HG03439 (cell line): Measurements from ENCODE around the gene RAI14.
"Not testable (repeated sequence)": the region's sequence is repeated elsewhere in the genome, so short reads cannot be mapped to it uniquely, and the experiment has no call there.

Source experiments
- ATAC-seq: cut with Tn5 transposase; IDR thresholded peaks from one replicate; pipeline ENCODE4 v1.9.1; 2021; ENCODE audit warnings: mild to moderate bottlenecking, moderate library complexity; ENCODE audit not compliant: unreplicated experiment

The RAI14 gene

GRCh38 chr5:34724741-34725140, 68.6 kb downstream of the RAI14 start:
- no peak for ATAC-seq

GRCh38 chr5:34727166-34727749, 71.1 kb downstream of the RAI14 start:
- ATAC-seq: not testable (repeated sequence)

- ATAC-seq: no peak
Measured at GRCh38 chr5:34728236-34728635, 72.1 kb downstream of the RAI14 start.

- ATAC-seq: no peak
Measured at GRCh38 chr5:34731435-34732232, 75.5 kb downstream of the RAI14 start.

- no peak for ATAC-seq
Measured at GRCh38 chr5:34734326-34734725, 78.2 kb downstream of the RAI14 start.

GRCh38 chr5:34735491-34736426, 79.6 kb downstream of the RAI14 start:
- ATAC-seq: no peak

- no peak for ATAC-seq
Measured at GRCh38 chr5:34736445-34737115, 80.5 kb downstream of the RAI14 start.

- no peak for ATAC-seq
Measured at GRCh38 chr5:34737731-34738130, 81.6 kb downstream of the RAI14 start.

- no peak for ATAC-seq
Measured at GRCh38 chr5:34738381-34738780, 82.3 kb downstream of the RAI14 start.

- no peak for ATAC-seq
Measured at GRCh38 chr5:34740389-34740806, 84.3 kb downstream of the RAI14 start.

- no peak for ATAC-seq
Measured at GRCh38 chr5:34742061-34742460, 85.9 kb downstream of the RAI14 start.

GRCh38 chr5:34743878-34744277, 87.8 kb downstream of the RAI14 start:
- no peak for ATAC-seq

- ATAC-seq: no peak
Measured at GRCh38 chr5:34748431-34748830, 92.3 kb downstream of the RAI14 start.

GRCh38 chr5:34749431-34749873, 93.3 kb downstream of the RAI14 start:
- no peak for ATAC-seq

GRCh38 chr5:34750206-34750605, 94.1 kb downstream of the RAI14 start:
- ATAC-seq: no peak

GRCh38 chr5:34751807-34752736, 95.9 kb downstream of the RAI14 start:
- no peak for ATAC-seq

- ATAC-seq: not testable (repeated sequence)
Measured at GRCh38 chr5:34753236-34753635, 97.1 kb downstream of the RAI14 start.

- ATAC-seq: no peak
Measured at GRCh38 chr5:34755926-34756325, 99.8 kb downstream of the RAI14 start.

- no peak for ATAC-seq
Measured at GRCh38 chr5:34756781-34757624, 100.9 kb downstream of the RAI14 start.
